H1 (cell line): Measurements from ENCODE around the gene PPP2R2C. TPM values are rescaled to one million over a fixed set of nuclear protein-coding genes. Genes with fewer than 3 reads are reported as not detected.

ENCODE experiments used
- CTCF ChIA-PET: fragments of 300-600 bp; sonication (Branson Sonifier 250); formaldehyde crosslinking; loops from one replicate; lab custom pipeline; 2021; ENCODE audit not compliant: partially characterized antibody; lab: Charles Lee
- POLR2A ChIA-PET: fragments of 300-600 bp; sonication (Branson Sonifier 250); formaldehyde crosslinking; loops from one replicate; lab custom pipeline; 2021; ENCODE audit warnings: inconsistent platforms; ENCODE audit not compliant: partially characterized antibody; lab: Charles Lee
- DNase-seq, 2 experiments: peaks; one replicate each; pipeline versions ENCODE4 v3.0.0 to v3.0.0-alpha.2; 2010 to 2022; ENCODE audit warnings: low spot score in 2 of 2, low read depth in 1 of 2, mixed read lengths in 1 of 2
- FAIRE-seq: peaks from 2 replicates; lab custom pipeline; 2011; peaks lifted over from hg19 to GRCh38; lab: Jason Lieb, UNC
- H2AFZ ChIP-seq: 2 replicates; pipeline ENCODE4 v1.8.1; 2012; ENCODE audit warnings: low read length, inconsistent platforms
- H2AK5ac ChIP-seq: 2 replicates; pipeline ENCODE4 v1.6.1; 2013; ENCODE audit warnings: low read depth, low read length
- H2BK120ac ChIP-seq: replicated peaks from 2 replicates; pipeline ENCODE3; 2013; ENCODE audit warnings: low read depth, low read length, inconsistent platforms
- H2BK12ac ChIP-seq: 2 replicates; pipeline ENCODE4 v1.6.1; 2013; ENCODE audit warnings: low read depth, low read length
- H2BK15ac ChIP-seq: 2 replicates; pipeline ENCODE4 v1.6.1; 2013; ENCODE audit warnings: low read length
- H2BK20ac ChIP-seq: 2 replicates; pipeline ENCODE4 v1.6.1; 2013; ENCODE audit warnings: low read length
- H2BK5ac ChIP-seq: 2 replicates; pipeline ENCODE4 v1.6.1; 2013; ENCODE audit warnings: low read depth, low read length
- H3K14ac ChIP-seq: 2 replicates; pipeline ENCODE4 v1.6.1; 2013; ENCODE audit warnings: inconsistent platforms; ENCODE audit not compliant: insufficient read length
- H3K18ac ChIP-seq: 2 replicates; pipeline ENCODE4 v1.6.1; 2013; ENCODE audit warnings: low read length; ENCODE audit errors: extremely low read depth
- H3K23ac ChIP-seq: 2 replicates; pipeline ENCODE4 v1.6.1; 2013; ENCODE audit warnings: inconsistent platforms; ENCODE audit not compliant: insufficient read length
- H3K23me2 ChIP-seq: 2 replicates; pipeline ENCODE4 v1.6.1; 2013; ENCODE audit warnings: low read depth, low read length
- H3K27ac ChIP-seq: 2 replicates; pipeline ENCODE4 v1.6.1; 2011; ENCODE audit warnings: low read depth, low read length, inconsistent platforms
- H3K27me3 ChIP-seq, 4 experiments: replicated peaks in 1 of 4; 1 replicate in 1 of 4; 2 replicates in 3 of 4; pipeline versions ENCODE4 v1.6.1 to v1.8.1; 2011 to 2013; ENCODE audit warnings: low read length in 3 of 4, mild to moderate bottlenecking in 3 of 4, inconsistent platforms in 2 of 4, mixed read lengths in 2 of 4, moderate library complexity in 1 of 4; ENCODE audit not compliant: control insufficient read depth in 3 of 4, insufficient read depth in 3 of 4; ENCODE audit errors: extremely low read depth in 1 of 4
- H3K36me3 ChIP-seq, 4 experiments: 2 replicates each; pipeline versions ENCODE4 v1.6.1 to v1.8.1; 2011 to 2013; ENCODE audit warnings: mild to moderate bottlenecking in 4 of 4, low read length in 3 of 4, moderate library complexity in 2 of 4, control low read depth in 1 of 4, inconsistent platforms in 1 of 4; ENCODE audit not compliant: insufficient read depth in 4 of 4, control insufficient read depth in 2 of 4
- H3K4ac ChIP-seq: replicated peaks from 2 replicates; pipeline ENCODE3; 2013; ENCODE audit warnings: low read length, low read depth, mixed read lengths, inconsistent platforms; ENCODE audit not compliant: insufficient read length
- H3K4me1 ChIP-seq, 4 experiments: replicated peaks in 1 of 4; 1 replicate in 1 of 4; 2 replicates in 3 of 4; pipeline versions ENCODE4 v1.6.1 to v1.8.1; 2011 to 2013; ENCODE audit warnings: low read length in 3 of 4, inconsistent platforms in 2 of 4, mixed read lengths in 1 of 4; ENCODE audit not compliant: insufficient read depth in 4 of 4, control insufficient read depth in 3 of 4
- H3K4me2 ChIP-seq, 2 experiments: 2 replicates each; pipeline versions ENCODE4 v1.6.1 to v1.8.1; 2011 to 2013; ENCODE audit warnings: low read depth in 2 of 2, low read length in 2 of 2, control low read depth in 1 of 2, inconsistent platforms in 1 of 2, mild to moderate bottlenecking in 1 of 2; ENCODE audit not compliant: insufficient read depth in 1 of 2
- H3K4me3 ChIP-seq, 4 experiments: fragments of 200-600, 300-600 bp in 1 of 4; sonication (generic), shearing (Covaris generic), sonication (Bioruptor Twin) in 1 of 4; 2 replicates each; pipeline versions ENCODE4 v1.5.1 to v1.8.1; 2011 to 2016; ENCODE audit warnings: low read length in 4 of 4, low read depth in 3 of 4, control low read depth in 2 of 4, inconsistent platforms in 2 of 4, mild to moderate bottlenecking in 2 of 4, mixed read lengths in 1 of 4, moderate library complexity in 1 of 4; ENCODE audit not compliant: insufficient read depth in 2 of 4; ENCODE audit errors: extremely low read depth in 1 of 4
- H3K56ac ChIP-seq: replicated peaks from 2 replicates; pipeline ENCODE3; 2013; ENCODE audit warnings: low read depth, mild to moderate bottlenecking, mixed read lengths, low read length, inconsistent platforms; ENCODE audit not compliant: insufficient read length
- H3K79me1 ChIP-seq: 2 replicates; pipeline ENCODE4 v1.6.1; 2013; ENCODE audit warnings: low read depth, low read length, control low read depth
- H3K79me2 ChIP-seq, 2 experiments: 2 replicates each; pipeline versions ENCODE4 v1.6.1 to v1.8.1; 2012 to 2013; ENCODE audit warnings: low read length in 2 of 2, mild to moderate bottlenecking in 2 of 2, inconsistent platforms in 1 of 2; ENCODE audit not compliant: insufficient read depth in 2 of 2, control insufficient read depth in 1 of 2
- H3K9ac ChIP-seq, 4 experiments: replicated peaks in 1 of 4; 1 replicate in 1 of 4; 2 replicates in 3 of 4; pipeline versions ENCODE4 v1.6.1 to v1.8.1; 2011 to 2013; ENCODE audit warnings: low read depth in 3 of 4, low read length in 3 of 4, control low read depth in 2 of 4, mild to moderate bottlenecking in 2 of 4, moderate library complexity in 2 of 4, inconsistent platforms in 1 of 4; ENCODE audit errors: extremely low read depth in 1 of 4
- H3K9me3 ChIP-seq, 2 experiments: 2 replicates each; pipeline versions ENCODE4 v1.6.1 to v1.8.1; 2012 to 2013; ENCODE audit warnings: mild to moderate bottlenecking in 2 of 2, moderate library complexity in 2 of 2, control low read depth in 1 of 2, inconsistent platforms in 1 of 2, low read depth in 1 of 2, low read length in 1 of 2, mixed read lengths in 1 of 2; ENCODE audit not compliant: insufficient read depth in 2 of 2
- H4K20me1 ChIP-seq, 2 experiments: replicated peaks in 1 of 2; 2 replicates each; pipeline versions ENCODE3 to v1.8.1; 2011 to 2013; ENCODE audit warnings: inconsistent platforms in 2 of 2, low read length in 2 of 2, mild to moderate bottlenecking in 1 of 2; ENCODE audit not compliant: insufficient read depth in 2 of 2, control insufficient read depth in 1 of 2
- H4K5ac ChIP-seq: 2 replicates; pipeline ENCODE4 v1.6.1; 2013; ENCODE audit warnings: low read length, low read depth, mixed read lengths, inconsistent platforms; ENCODE audit not compliant: insufficient read length
- H4K8ac ChIP-seq: 2 replicates; pipeline ENCODE4 v1.8.0; 2013; ENCODE audit warnings: mild to moderate bottlenecking, moderate library complexity, low read length, inconsistent platforms; ENCODE audit not compliant: insufficient read depth; ENCODE audit errors: extremely low read depth
- H4K91ac ChIP-seq: replicated peaks from 2 replicates; pipeline ENCODE3; 2013; ENCODE audit warnings: low read length, mixed read lengths, inconsistent platforms; ENCODE audit not compliant: insufficient read length
- BRCA1 ChIP-seq: IDR thresholded peaks from 2 replicates; pipeline ENCODE4 v1.6.1; 2012; ENCODE audit warnings: low read depth, low read length, improper control_type of control experiment
- CBX5 ChIP-seq: fragments of 300-800, 300-1000 bp; sonication (generic); IDR thresholded peaks from 2 replicates; pipeline ENCODE4 v1.7.1; 2016; ENCODE audit warnings: antibody characterized with exemption, low read length, low read depth
- GTF2F1 ChIP-seq: IDR thresholded peaks from 2 replicates; pipeline ENCODE4 v1.6.1; 2012; ENCODE audit warnings: low read depth, low read length, improper control_type of control experiment, borderline replicate concordance
- POU5F1 ChIP-seq: IDR thresholded peaks from 2 replicates; pipeline ENCODE4 v1.6.1; 2011; ENCODE audit warnings: low read depth, mild to moderate bottlenecking, low read length, moderate library complexity
- SP1 ChIP-seq: IDR thresholded peaks from 2 replicates; pipeline ENCODE4 v1.6.1; 2011; ENCODE audit warnings: low read depth, low read length
- WGBS, 2 experiments: shearing (Covaris generic) in 1 of 2; methylation state at CpG; one replicate each; pipeline versions ENCODE4 v1.1.6 to v1.1.7; 2013 to 2015; ENCODE audit warnings: low lambda C conversion rate in 2 of 2, mixed read lengths in 2 of 2, inconsistent platforms in 1 of 2, low coverage in 1 of 2, missing lambda C conversion rate in 1 of 2; ENCODE audit not compliant: insufficient replicate concordance in 2 of 2, insufficient coverage in 1 of 2, insufficient read length in 1 of 2; ENCODE audit errors: extremely low coverage in 1 of 2, missing lambda C conversion rate in 1 of 2; 5-methylcytosine and 5-hydroxymethylcytosine counted together
- polyA plus RNA-seq, 7 experiments: library from polyadenylated mRNA; depleted of rRNA in 3 of 7; stranded (reverse) in 5 of 7; unstranded in 2 of 7; fragments of >200 nt in 5 of 7; fragments of 200-250 nt in 2 of 7; gene quantifications; 1 replicate in 5 of 7; 2 replicates in 1 of 7; 4 replicates in 1 of 7; pipeline versions ENCODE4 v1.2.1 to v1.2.3, GENCODE V29; 2011 to 2013; ENCODE audit warnings: missing spikeins in 2 of 7, mixed read lengths in 2 of 7
- total RNA-seq: library from RNA; stranded (reverse); fragmentation: NEBNext Ultra II Directional; extraction: Animal tissue kit (Norgen Biotek cat#: 25700); gene quantifications from 2 replicates; pipeline ENCODE4 v1.2.1, GENCODE V29; 2021

PPP2R2C gene
- total and polyA plus RNA-seq, 2 of the 8 experiments (the other 6 are each of a cell fraction or from before 2014, with no cell fraction given): 6.4 TPM

DNA sequence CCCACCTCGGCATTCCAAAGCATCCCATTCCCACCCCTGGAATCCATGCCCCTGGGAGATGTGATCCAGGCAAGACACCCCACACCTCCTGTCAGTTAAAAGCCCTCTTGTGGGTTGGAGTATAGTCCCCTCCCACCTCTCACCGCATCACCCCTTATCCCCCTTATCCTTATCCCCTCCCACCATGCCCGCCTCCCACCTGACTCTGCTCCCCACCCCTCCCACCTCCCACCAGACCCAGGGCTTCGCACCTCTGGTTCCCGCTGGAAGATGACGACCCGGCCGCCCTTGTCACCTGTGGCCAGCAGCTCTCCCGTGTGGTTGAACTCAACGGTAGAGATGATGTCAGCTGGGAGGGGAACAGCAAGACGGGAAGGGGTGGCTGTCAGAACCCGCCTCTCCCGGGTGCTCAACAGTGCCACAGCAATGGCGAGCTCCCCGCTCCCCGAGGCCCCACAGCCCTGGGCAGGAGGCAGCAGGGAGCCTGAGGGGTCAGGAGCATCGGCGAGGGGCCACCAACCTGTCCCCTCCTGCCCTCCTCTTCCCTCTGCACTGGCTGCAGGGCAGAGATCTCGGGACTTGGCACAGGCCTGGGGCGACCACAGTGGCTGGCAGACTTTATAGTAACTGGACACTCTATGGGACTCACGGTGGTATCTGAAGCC lies 91.5 kb downstream of the PPP2R2C start:
- CTCF ChIA-PET: interaction anchor here (0.7 to 1.5 kb wide), 7 partner anchors 34 to 132 kb away, joined by 3 to 6 read pairs (median 3); no protein-coding TSS in a partner anchor
- FAIRE-seq: no peak
- no peak overlapping the region for H2BK15ac ChIP-seq

More for the DNA sequence above, 91.5 kb downstream of the PPP2R2C start:
- no peak overlapping the region for H4K8ac ChIP-seq
- H3K14ac ChIP-seq: no peak overlapping the region
- no peaks in the 10 kb centered on the region for H3K27me3 ChIP-seq
- no peak overlapping the region for H3K56ac ChIP-seq
- H2BK120ac ChIP-seq: no peak overlapping the region
- no peak for TF ChIP-seq POU5F1
- no peak for TF ChIP-seq BRCA1
- TF ChIP-seq GTF2F1: no peak
- TF ChIP-seq CBX5: no peak
- TF ChIP-seq SP1: no peak
- H4K20me1 ChIP-seq: peaks cover 0 to 4% of the 10 kb centered on the region in 2 experiments
- no peak overlapping the region for H3K23ac ChIP-seq
- H3K4ac ChIP-seq: no peak overlapping the region
- H3K79me2 ChIP-seq: no peaks in the 10 kb centered on the region
- H4K91ac ChIP-seq: no peak overlapping the region
- POLR2A ChIA-PET: interaction anchor here (1.0 to 1.2 kb wide), 2 partner anchors 13 to 293 kb away, joined by 3 read pairs; a partner anchor contains a TSS
- no peak overlapping the region for H2BK5ac ChIP-seq
- H2BK12ac ChIP-seq: no peak overlapping the region
- H3K9ac ChIP-seq: no peak overlapping the region
- WGBS, 2 experiments: 87% methylated on average over 6 of the region's 21 CpGs; no CpG with 5 or more reads in 1 of the 2 experiments
- H2AFZ ChIP-seq: no peak overlapping the region
- no peak overlapping the region for H3K18ac ChIP-seq
- peaks cover 0 to 10% (median 1%) of the 10 kb centered on the region in 4 experiments; a peak in 2 of 7 replicates for H3K4me1 ChIP-seq
- DNase-seq: no peak
- H3K23me2 ChIP-seq: no peaks in the 10 kb centered on the region; the same call in 1 of the 2 replicates
- H3K36me3 ChIP-seq: no peaks in the 10 kb centered on the region
- no peak overlapping the region for H3K27ac ChIP-seq
- no peak overlapping the region for H3K4me3 ChIP-seq
- no peak overlapping the region for H3K4me2 ChIP-seq
- H3K79me1 ChIP-seq: no peaks in the 10 kb centered on the region
- H2BK20ac ChIP-seq: no peak overlapping the region
- H3K9me3 ChIP-seq: no peaks in the 10 kb centered on the region
- H2AK5ac ChIP-seq: no peak overlapping the region
- no peak overlapping the region for H4K5ac ChIP-seq
